H9 (cell line): Measurements from ENCODE around the gene CDK16. TPM values are rescaled to one million over a fixed set of nuclear protein-coding genes. Genes with fewer than 3 reads are reported as not detected.

ENCODE experiments used
- DNase-seq: peaks from one replicate; pipeline ENCODE4 v3.0.0-alpha.2; 2017
- H2AFZ ChIP-seq: one replicate; pipeline ENCODE4 v1.6.1; 2013; ENCODE audit warnings: mild to moderate bottlenecking, low read length, control low read depth, moderate library complexity
- H2AK5ac ChIP-seq: 2 replicates; pipeline ENCODE4 v1.6.1; 2013; ENCODE audit warnings: low read length, control low read depth, mixed read lengths; ENCODE audit not compliant: insufficient read length
- H2BK120ac ChIP-seq: one replicate; pipeline ENCODE4 v1.6.1; 2013; ENCODE audit warnings: low read depth, mild to moderate bottlenecking, low read length, control low read depth, inconsistent platforms; ENCODE audit not compliant: poor library complexity, severe bottlenecking
- H2BK12ac ChIP-seq: 2 replicates; pipeline ENCODE4 v1.6.1; 2013; ENCODE audit warnings: low read length, control low read depth, mixed read lengths, low read depth; ENCODE audit not compliant: insufficient read length
- H2BK15ac ChIP-seq: 2 replicates; pipeline ENCODE4 v1.6.1; 2013; ENCODE audit warnings: low read depth, low read length, control low read depth
- H2BK20ac ChIP-seq: one replicate; pipeline ENCODE4 v1.6.1; 2013; ENCODE audit warnings: low read depth, mild to moderate bottlenecking, low read length, control low read depth, inconsistent platforms; ENCODE audit not compliant: poor library complexity, severe bottlenecking
- H2BK5ac ChIP-seq: 2 replicates; pipeline ENCODE4 v1.6.1; 2013; ENCODE audit warnings: low read length, control low read depth, mixed read lengths; ENCODE audit not compliant: insufficient read length
- H3K14ac ChIP-seq: 2 replicates; pipeline ENCODE4 v1.6.1; 2013; ENCODE audit warnings: low read length, control low read depth; ENCODE audit not compliant: insufficient read depth
- H3K18ac ChIP-seq: 2 replicates; pipeline ENCODE4 v1.6.1; 2013; ENCODE audit warnings: low read depth, mild to moderate bottlenecking, mixed read lengths, low read length, control low read depth; ENCODE audit not compliant: insufficient read length
- H3K23ac ChIP-seq: 2 replicates; pipeline ENCODE4 v1.6.1; 2013; ENCODE audit warnings: low read length, control low read depth, mixed read lengths, low read depth; ENCODE audit not compliant: insufficient read length
- H3K23me2 ChIP-seq: 2 replicates; pipeline ENCODE4 v1.6.1; 2013; ENCODE audit warnings: low read depth, mild to moderate bottlenecking, mixed read lengths, low read length, control low read depth; ENCODE audit not compliant: insufficient read length, poor library complexity, severe bottlenecking
- H3K27ac ChIP-seq: 2 replicates; pipeline ENCODE4 v1.5.1; 2013; ENCODE audit warnings: low read length, control low read depth, mixed read lengths, low read depth; ENCODE audit not compliant: insufficient read length
- H3K27me3 ChIP-seq: 2 replicates; pipeline ENCODE4 v1.6.1; 2013; ENCODE audit warnings: low read length, control low read depth, inconsistent platforms; ENCODE audit not compliant: insufficient read depth
- H3K4ac ChIP-seq: 2 replicates; pipeline ENCODE4 v1.6.1; 2013; ENCODE audit warnings: low read depth, mild to moderate bottlenecking, control low read depth, inconsistent platforms, low read length, moderate library complexity
- H3K4me1 ChIP-seq: 2 replicates; pipeline ENCODE4 v1.6.1; 2013; ENCODE audit warnings: low read length, control low read depth, inconsistent platforms; ENCODE audit not compliant: insufficient read depth
- H3K4me2 ChIP-seq: 2 replicates; pipeline ENCODE4 v1.6.1; 2013; ENCODE audit warnings: low read length, control low read depth, mixed read lengths; ENCODE audit not compliant: insufficient read length, insufficient read depth
- H3K56ac ChIP-seq: 2 replicates; pipeline ENCODE4 v1.6.1; 2013; ENCODE audit warnings: low read depth, mild to moderate bottlenecking, mixed read lengths, low read length, control low read depth; ENCODE audit not compliant: insufficient read length
- H3K79me1 ChIP-seq: 2 replicates; pipeline ENCODE4 v1.6.1; 2013; ENCODE audit warnings: low read depth, mild to moderate bottlenecking, moderate library complexity, low read length, control low read depth, inconsistent platforms; ENCODE audit not compliant: insufficient read depth, poor library complexity, severe bottlenecking
- H3K79me2 ChIP-seq: 2 replicates; pipeline ENCODE4 v1.6.1; 2013; ENCODE audit warnings: low read length, control low read depth, inconsistent platforms; ENCODE audit not compliant: insufficient read depth
- H3K9ac ChIP-seq: 2 replicates; pipeline ENCODE4 v1.6.1; 2013; ENCODE audit warnings: low read length, control low read depth, mixed read lengths; ENCODE audit not compliant: insufficient read length; ENCODE audit errors: extremely low read depth
- H3K9me3 ChIP-seq: one replicate; pipeline ENCODE4 v1.6.1; 2013; ENCODE audit warnings: low read depth, low read length, inconsistent platforms; ENCODE audit not compliant: control insufficient read depth
- H3T11ph ChIP-seq: one replicate; pipeline ENCODE4 v1.6.1; 2013; ENCODE audit warnings: mild to moderate bottlenecking, low read length, control low read depth, inconsistent platforms
- H4K20me1 ChIP-seq: one replicate; pipeline ENCODE4 v1.6.1; 2013; ENCODE audit not compliant: control insufficient read depth, insufficient read length, insufficient read depth
- H4K5ac ChIP-seq: 2 replicates; pipeline ENCODE4 v1.6.1; 2013; ENCODE audit warnings: low read depth, mild to moderate bottlenecking, mixed read lengths, low read length, control low read depth; ENCODE audit not compliant: insufficient read length
- H4K8ac ChIP-seq: replicated peaks from 2 replicates; pipeline ENCODE4 v1.6.1; 2013; ENCODE audit warnings: low read length, control low read depth, mixed read lengths, low read depth; ENCODE audit not compliant: insufficient read length
- H4K91ac ChIP-seq: 2 replicates; pipeline ENCODE4 v1.6.1; 2013; ENCODE audit warnings: low read depth, mild to moderate bottlenecking, moderate library complexity, mixed read lengths, low read length, control low read depth; ENCODE audit not compliant: insufficient read length
- H3K27ac Mint-ChIP-seq, 3 experiments: 2 replicates in 2 of 3; 3 replicates in 1 of 3; pipeline ENCODE4 v1.8.0; 2020 to 2021; ENCODE audit warnings: mixed read lengths in 3 of 3, mild to moderate bottlenecking in 1 of 3, moderate library complexity in 1 of 3
- H3K27me3 Mint-ChIP-seq: 2 replicates; pipeline ENCODE4 v1.8.0; 2021; ENCODE audit warnings: low read depth, mild to moderate bottlenecking, moderate library complexity, mixed read lengths
- H3K36me3 Mint-ChIP-seq, 3 experiments: 2 replicates in 2 of 3; 3 replicates in 1 of 3; pipeline ENCODE4 v1.8.0; 2020 to 2021; ENCODE audit warnings: low read depth in 3 of 3, mixed read lengths in 3 of 3; ENCODE audit not compliant: insufficient read depth in 1 of 3
- H3K4me1 Mint-ChIP-seq, 2 experiments: 2 replicates each; pipeline ENCODE4 v1.8.0; 2020; ENCODE audit warnings: mixed read lengths in 2 of 2
- H3K4me3 Mint-ChIP-seq, 2 experiments: 2 replicates in 1 of 2; 3 replicates in 1 of 2; pipeline ENCODE4 v1.8.0; 2020 to 2021; ENCODE audit warnings: mild to moderate bottlenecking in 2 of 2, mixed read lengths in 2 of 2, moderate library complexity in 1 of 2
- H3K9me3 Mint-ChIP-seq, 2 experiments: 2 replicates in 1 of 2; 3 replicates in 1 of 2; pipeline ENCODE4 v1.8.0; 2020; ENCODE audit warnings: mild to moderate bottlenecking in 2 of 2, mixed read lengths in 2 of 2, moderate library complexity in 1 of 2
- CTCF ChIP-seq: fragments of 200-600 bp; sonication (generic); conservative IDR thresholded peaks from 3 replicates; pipeline ENCODE4 v1.8.0; 2021; ENCODE audit warnings: antibody characterized with exemption, mild to moderate bottlenecking
- WGBS: extraction: QIAGEN DNeasy Blood & Tissue Kit; methylation state at CpG from one replicate; pipeline ENCODE4 v1.1.7; 2013; ENCODE audit warnings: missing lambda C conversion rate, low lambda C conversion rate, mixed read lengths; ENCODE audit not compliant: insufficient read length; ENCODE audit errors: extremely low coverage; 5-methylcytosine and 5-hydroxymethylcytosine counted together
- long read RNA-seq: library from polyadenylated mRNA; unstranded; transcript quantifications from one replicate; pipeline ENCODE4 v2.0.0, GENCODE V29; 2020
- total RNA-seq: library from RNA; stranded (reverse); gene quantifications from 2 replicates; pipeline ENCODE4 v1.2.1, GENCODE V29; 2021

CDK16 gene
- 224 and 226 TPM in 2 replicates for total RNA-seq
- long read RNA-seq, transcript CDK16-204 (16 exons, 3,158 nt), result minor isoform, 61 of 618 reads
- long read RNA-seq, transcript CDK16-202 (16 exons, 3,144 nt), result major isoform, 328 of 618 reads
- long read RNA-seq, partial matches to known transcripts, result 109 of 618 reads
- long read RNA-seq, other reads (novel, unspliced or antisense), result 119 of 618 reads

GRCh38 chrX:47218280-47218919 is at the start of gene CDK16:
Gene CDK16 (plus strand): TSS chrX:47218681. CDS start chrX:47223558, 4,877 bp downstream.
- peak; percentile 87 for DNase-seq
- Mint-ChIP-seq H3K36me3 (peaks cover 49 to 65% (median 63%) of the 10 kb centered on the region in 3 experiments), H3K4me1 (peaks cover 36 to 38% of the 10 kb centered on the region in 2 experiments), H3K4me3 (peak within 1 kb of the TSS; percentile 92 to 96), H3K9me3 (peaks cover 0 to 2% of the 10 kb centered on the region in 2 experiments; a peak in 2 of 5 replicates), H3K27me3 (no peaks in the 10 kb centered on the region; the same call in 1 of the 2 replicates), H3K27ac (peak within 1 kb of the TSS; percentile 99 to 100 (median 100))
- Histone ChIP-seq H4K8ac (no peak within 1 kb of the TSS), H2AFZ (no peak within 1 kb of the TSS), H2BK120ac (peak within 1 kb of the TSS; percentile 58), H2BK15ac (no peak within 1 kb of the TSS), H3K56ac (peak within 1 kb of the TSS; percentile 29), H4K20me1 (no peaks in the 10 kb centered on the region), H2BK12ac (no peak within 1 kb of the TSS), H2AK5ac (no peak within 1 kb of the TSS), H3K4ac (no peak within 1 kb of the TSS; the same call in 1 of the 2 replicates), H3K27me3 (no peaks in the 10 kb centered on the region), H3K27ac (peak within 1 kb of the TSS; percentile 69), H3K79me1 (peaks cover 5% of the 10 kb centered on the region), H2BK20ac (no peak within 1 kb of the TSS), H3T11ph (no peak within 1 kb of the TSS), H3K79me2 (peaks cover 25% of the 10 kb centered on the region; the same call in 1 of the 2 replicates), H3K9me3 (no peaks in the 10 kb centered on the region), H4K5ac (peak within 1 kb of the TSS; percentile 23), H3K4me2 (peak within 1 kb of the TSS; percentile 95), H3K23me2 (peaks cover 14% of the 10 kb centered on the region), H4K91ac (no peak within 1 kb of the TSS), H3K4me1 (peaks cover 6% of the 10 kb centered on the region; the same call in 1 of the 2 replicates), H2BK5ac (peak within 1 kb of the TSS; percentile 50), H3K14ac (peak within 1 kb of the TSS; percentile 93), H3K23ac (no peak within 1 kb of the TSS), H3K18ac (peak within 1 kb of the TSS; percentile 91), H3K9ac (peak within 1 kb of the TSS; percentile 91)
- WGBS, result no CpG with 5 or more reads among the region's 61 CpGs
- no peak for TF ChIP-seq CTCF
